ENCODE results near the gene CUL7. TPM values are rescaled to one million over a fixed set of nuclear protein-coding genes. Genes with fewer than 3 reads are reported as not detected.
A peak's percentile ranks its signal among the peaks of the same experiment; 100 is the strongest.

Gene CUL7
- total and polyA plus RNA-seq, 9 of the 15 experiments (the other 6 are each of a cell fraction or from before 2014, with no cell fraction given), result 0.44 to 20.1 (median 8.6) TPM

DNA sequence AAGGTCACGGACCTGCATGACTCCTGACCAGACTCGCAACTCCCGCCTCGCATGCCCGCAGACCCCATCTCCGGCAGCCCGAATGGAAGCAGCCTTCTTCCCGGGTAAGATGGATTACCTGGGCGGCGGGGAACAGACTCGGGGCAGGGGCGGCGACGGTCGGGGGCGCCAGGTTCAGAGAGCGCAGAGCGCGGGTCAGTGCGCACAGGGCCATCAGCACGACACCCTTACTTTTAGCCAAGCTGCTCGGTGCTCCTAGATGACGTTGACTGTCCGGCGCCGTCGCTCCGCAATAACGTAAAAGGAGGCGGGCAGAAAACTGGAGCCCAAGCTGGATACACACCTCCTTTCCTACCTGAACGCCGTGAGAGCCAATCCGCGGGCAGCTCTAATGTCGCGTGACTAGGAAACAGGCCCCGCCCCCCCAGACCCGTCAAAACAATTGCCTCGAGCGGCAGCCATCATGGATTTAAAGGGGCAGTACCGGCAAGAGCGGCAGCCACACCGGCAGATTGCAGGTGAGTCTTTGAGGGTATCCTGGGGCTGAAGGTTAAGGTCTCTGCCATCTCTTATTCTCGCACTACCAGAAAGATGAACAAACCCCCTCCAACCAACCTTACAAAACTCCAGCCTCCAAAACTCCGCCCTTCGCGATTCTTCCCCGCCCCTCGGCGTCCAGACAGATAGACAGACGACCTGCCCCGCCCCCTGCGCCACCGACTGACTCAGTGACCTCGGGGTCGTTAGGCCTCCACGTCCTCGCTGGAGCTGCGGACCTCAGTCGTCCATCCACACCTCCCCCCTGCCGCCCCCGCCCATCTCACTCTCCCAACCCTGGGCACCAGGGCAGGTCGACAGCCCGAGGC lies 5.8 kb upstream of the CUL7 start, which contains the start of the genes KLC4 and MRPL2 (continued):
- TF ChIP-seq, protein P1, sequence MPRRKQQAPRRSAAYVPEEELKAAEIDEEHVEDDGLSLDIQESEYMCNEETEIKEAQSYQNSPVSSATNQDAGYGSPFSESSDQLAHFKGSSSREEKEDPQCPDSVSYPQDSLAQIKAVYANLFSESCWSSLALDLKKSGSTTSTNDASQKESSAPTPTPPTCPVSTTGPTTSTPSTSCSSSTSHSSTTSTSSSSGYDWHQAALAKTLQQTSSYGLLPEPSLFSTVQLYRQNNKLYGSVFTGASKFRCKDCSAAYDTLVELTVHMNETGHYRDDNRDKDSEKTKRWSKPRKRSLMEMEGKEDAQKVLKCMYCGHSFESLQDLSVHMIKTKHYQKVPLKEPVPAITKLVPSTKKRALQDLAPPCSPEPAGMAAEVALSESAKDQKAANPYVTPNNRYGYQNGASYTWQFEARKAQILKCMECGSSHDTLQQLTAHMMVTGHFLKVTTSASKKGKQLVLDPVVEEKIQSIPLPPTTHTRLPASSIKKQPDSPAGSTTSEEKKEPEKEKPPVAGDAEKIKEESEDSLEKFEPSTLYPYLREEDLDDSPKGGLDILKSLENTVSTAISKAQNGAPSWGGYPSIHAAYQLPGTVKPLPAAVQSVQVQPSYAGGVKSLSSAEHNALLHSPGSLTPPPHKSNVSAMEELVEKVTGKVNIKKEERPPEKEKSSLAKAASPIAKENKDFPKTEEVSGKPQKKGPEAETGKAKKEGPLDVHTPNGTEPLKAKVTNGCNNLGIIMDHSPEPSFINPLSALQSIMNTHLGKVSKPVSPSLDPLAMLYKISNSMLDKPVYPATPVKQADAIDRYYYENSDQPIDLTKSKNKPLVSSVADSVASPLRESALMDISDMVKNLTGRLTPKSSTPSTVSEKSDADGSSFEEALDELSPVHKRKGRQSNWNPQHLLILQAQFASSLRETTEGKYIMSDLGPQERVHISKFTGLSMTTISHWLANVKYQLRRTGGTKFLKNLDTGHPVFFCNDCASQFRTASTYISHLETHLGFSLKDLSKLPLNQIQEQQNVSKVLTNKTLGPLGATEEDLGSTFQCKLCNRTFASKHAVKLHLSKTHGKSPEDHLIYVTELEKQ (CRISPR knock-in tag; IDR thresholded peaks at IDR 0.05), result no peak
- no peak for TF ChIP-seq EZH2 (IDR thresholded peaks at IDR 0.05; ENCODE audit: borderline replicate concordance, low read depth, low read length)
- no peak for TF ChIP-seq SMAD2 (IDR thresholded peaks at IDR 0.05; ENCODE audit: low read depth, low read length)
- TF ChIP-seq MEF2D (tag; conservative IDR thresholded peaks at IDR 0.05; ENCODE audit: low read depth), result no peak
- no peak for TF ChIP-seq ZNF785 (CRISPR knock-in tag; IDR thresholded peaks at IDR 0.05)
- TF ChIP-seq, protein P2, sequence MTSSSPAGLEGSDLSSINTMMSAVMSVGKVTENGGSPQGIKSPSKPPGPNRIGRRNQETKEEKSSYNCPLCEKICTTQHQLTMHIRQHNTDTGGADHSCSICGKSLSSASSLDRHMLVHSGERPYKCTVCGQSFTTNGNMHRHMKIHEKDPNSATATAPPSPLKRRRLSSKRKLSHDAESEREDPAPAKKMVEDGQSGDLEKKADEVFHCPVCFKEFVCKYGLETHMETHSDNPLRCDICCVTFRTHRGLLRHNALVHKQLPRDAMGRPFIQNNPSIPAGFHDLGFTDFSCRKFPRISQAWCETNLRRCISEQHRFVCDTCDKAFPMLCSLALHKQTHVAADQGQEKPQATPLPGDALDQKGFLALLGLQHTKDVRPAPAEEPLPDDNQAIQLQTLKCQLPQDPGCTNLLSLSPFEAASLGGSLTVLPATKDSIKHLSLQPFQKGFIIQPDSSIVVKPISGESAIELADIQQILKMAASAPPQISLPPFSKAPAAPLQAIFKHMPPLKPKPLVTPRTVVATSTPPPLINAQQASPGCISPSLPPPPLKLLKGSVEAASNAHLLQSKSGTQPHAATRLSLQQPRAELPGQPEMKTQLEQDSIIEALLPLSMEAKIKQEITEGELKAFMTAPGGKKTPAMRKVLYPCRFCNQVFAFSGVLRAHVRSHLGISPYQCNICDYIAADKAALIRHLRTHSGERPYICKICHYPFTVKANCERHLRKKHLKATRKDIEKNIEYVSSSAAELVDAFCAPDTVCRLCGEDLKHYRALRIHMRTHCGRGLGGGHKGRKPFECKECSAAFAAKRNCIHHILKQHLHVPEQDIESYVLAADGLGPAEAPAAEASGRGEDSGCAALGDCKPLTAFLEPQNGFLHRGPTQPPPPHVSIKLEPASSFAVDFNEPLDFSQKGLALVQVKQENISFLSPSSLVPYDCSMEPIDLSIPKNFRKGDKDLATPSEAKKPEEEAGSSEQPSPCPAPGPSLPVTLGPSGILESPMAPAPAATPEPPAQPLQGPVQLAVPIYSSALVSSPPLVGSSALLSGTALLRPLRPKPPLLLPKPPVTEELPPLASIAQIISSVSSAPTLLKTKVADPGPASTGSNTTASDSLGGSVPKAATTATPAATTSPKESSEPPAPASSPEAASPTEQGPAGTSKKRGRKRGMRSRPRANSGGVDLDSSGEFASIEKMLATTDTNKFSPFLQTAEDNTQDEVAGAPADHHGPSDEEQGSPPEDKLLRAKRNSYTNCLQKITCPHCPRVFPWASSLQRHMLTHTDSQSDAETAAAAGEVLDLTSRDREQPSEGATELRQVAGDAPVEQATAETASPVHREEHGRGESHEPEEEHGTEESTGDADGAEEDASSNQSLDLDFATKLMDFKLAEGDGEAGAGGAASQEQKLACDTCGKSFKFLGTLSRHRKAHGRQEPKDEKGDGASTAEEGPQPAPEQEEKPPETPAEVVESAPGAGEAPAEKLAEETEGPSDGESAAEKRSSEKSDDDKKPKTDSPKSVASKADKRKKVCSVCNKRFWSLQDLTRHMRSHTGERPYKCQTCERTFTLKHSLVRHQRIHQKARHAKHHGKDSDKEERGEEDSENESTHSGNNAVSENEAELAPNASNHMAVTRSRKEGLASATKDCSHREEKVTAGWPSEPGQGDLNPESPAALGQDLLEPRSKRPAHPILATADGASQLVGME (CRISPR knock-in tag; IDR thresholded peaks at IDR 0.05), result no peak
- no peak; the same call in 1 of the 2 replicates for TF ChIP-seq KAT8 (IDR thresholded peaks at IDR 0.05; ENCODE audit: low read depth)
- TF ChIP-seq, protein P3, sequence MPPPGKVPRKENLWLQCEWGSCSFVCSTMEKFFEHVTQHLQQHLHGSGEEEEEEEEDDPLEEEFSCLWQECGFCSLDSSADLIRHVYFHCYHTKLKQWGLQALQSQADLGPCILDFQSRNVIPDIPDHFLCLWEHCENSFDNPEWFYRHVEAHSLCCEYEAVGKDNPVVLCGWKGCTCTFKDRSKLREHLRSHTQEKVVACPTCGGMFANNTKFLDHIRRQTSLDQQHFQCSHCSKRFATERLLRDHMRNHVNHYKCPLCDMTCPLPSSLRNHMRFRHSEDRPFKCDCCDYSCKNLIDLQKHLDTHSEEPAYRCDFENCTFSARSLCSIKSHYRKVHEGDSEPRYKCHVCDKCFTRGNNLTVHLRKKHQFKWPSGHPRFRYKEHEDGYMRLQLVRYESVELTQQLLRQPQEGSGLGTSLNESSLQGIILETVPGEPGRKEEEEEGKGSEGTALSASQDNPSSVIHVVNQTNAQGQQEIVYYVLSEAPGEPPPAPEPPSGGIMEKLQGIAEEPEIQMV (tag; conservative IDR thresholded peaks at IDR 0.05; ENCODE audit: low read depth), result no peak
- no peak for TF ChIP-seq POU5F1 (IDR thresholded peaks at IDR 0.05; ENCODE audit: borderline replicate concordance, low read depth, low read length, partially characterized antibody)
- TF ChIP-seq SMAD4 (CRISPR knock-in tag; conservative IDR thresholded peaks at IDR 0.05), result peak; percentile 96
- TF ChIP-seq PHF21A (IDR thresholded peaks at IDR 0.05; ENCODE audit: borderline replicate concordance, low read depth), result no peak
- no peak for TF ChIP-seq ZNF316 (IDR thresholded peaks at IDR 0.05)
- TF ChIP-seq TRIM28 (IDR thresholded peaks at IDR 0.05), result no peak
- TF ChIP-seq EP300 (IDR thresholded peaks at IDR 0.05; ENCODE audit: low read length), result no peak
- no peak for TF ChIP-seq FUS (optimal IDR thresholded peaks at IDR 0.05; ENCODE audit: low read depth, low read length)
- TF ChIP-seq, protein P4, sequence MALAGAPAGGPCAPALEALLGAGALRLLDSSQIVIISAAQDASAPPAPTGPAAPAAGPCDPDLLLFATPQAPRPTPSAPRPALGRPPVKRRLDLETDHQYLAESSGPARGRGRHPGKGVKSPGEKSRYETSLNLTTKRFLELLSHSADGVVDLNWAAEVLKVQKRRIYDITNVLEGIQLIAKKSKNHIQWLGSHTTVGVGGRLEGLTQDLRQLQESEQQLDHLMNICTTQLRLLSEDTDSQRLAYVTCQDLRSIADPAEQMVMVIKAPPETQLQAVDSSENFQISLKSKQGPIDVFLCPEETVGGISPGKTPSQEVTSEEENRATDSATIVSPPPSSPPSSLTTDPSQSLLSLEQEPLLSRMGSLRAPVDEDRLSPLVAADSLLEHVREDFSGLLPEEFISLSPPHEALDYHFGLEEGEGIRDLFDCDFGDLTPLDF (CRISPR knock-in tag; IDR thresholded peaks at IDR 0.05), result peak; percentile 57; the same call in 1 of the 2 replicates
